Measurements from ENCODE around the gene DUOXA1. TPM values are rescaled to one million over a fixed set of nuclear protein-coding genes. Genes with fewer than 3 reads are reported as not detected.
"Not testable (repeated sequence)": the region's sequence is repeated elsewhere in the genome, so short reads cannot be mapped to it uniquely, and the experiment has no call there.

The DUOXA1 gene
- total RNA-seq, 1 experiment from 2014 or later: 0.09 TPM

DNA sequence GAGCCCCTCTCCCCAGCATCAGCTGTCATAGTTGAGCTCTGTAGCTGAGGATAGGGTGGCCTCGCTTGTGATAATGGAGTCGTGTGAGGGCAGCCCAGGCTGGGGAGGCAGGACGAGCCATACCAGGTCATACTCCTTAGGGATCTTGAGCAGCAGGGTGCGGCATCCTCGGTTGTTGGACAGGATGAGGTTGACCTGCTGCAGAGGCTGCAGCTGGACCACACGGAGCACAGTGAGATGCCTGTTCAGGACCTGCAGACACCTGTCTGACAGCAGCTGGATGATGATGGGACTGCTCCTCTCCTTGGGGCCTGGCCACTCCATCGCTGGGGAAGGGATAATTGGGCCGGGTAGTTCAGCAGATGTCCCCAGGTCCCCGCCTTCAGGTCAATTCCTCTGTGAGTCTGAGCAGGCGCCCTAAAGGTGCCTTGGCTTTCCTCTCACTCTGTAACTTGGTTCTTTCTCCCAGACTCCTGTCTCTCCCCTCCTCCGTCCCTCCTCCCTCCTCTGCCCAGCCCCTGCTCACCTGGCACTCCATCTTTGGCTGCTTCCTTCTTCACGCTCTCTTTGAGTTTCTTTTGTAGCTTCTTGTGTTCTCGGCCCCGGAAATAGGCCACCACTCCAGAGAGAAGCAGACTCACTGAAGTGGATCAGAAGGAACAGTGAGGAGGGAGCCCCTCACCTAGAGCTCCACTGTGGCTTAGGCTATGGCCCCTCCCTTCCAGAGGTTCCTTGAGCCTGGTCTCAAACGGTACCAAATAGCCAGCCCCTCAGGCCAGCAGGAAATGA lies 23.5 kb downstream of the DUOXA1 start (continued):
- TF ChIP-seq, protein P1, sequence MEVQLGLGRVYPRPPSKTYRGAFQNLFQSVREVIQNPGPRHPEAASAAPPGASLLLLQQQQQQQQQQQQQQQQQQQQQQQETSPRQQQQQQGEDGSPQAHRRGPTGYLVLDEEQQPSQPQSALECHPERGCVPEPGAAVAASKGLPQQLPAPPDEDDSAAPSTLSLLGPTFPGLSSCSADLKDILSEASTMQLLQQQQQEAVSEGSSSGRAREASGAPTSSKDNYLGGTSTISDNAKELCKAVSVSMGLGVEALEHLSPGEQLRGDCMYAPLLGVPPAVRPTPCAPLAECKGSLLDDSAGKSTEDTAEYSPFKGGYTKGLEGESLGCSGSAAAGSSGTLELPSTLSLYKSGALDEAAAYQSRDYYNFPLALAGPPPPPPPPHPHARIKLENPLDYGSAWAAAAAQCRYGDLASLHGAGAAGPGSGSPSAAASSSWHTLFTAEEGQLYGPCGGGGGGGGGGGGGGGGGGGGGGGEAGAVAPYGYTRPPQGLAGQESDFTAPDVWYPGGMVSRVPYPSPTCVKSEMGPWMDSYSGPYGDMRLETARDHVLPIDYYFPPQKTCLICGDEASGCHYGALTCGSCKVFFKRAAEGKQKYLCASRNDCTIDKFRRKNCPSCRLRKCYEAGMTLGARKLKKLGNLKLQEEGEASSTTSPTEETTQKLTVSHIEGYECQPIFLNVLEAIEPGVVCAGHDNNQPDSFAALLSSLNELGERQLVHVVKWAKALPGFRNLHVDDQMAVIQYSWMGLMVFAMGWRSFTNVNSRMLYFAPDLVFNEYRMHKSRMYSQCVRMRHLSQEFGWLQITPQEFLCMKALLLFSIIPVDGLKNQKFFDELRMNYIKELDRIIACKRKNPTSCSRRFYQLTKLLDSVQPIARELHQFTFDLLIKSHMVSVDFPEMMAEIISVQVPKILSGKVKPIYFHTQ (CRISPR knock-in tag; IDR thresholded peaks at IDR 0.05): no peak
- TF ChIP-seq ELF4 (CRISPR knock-in tag; IDR thresholded peaks at IDR 0.05; ENCODE audit: low read depth): no peak

DNA sequence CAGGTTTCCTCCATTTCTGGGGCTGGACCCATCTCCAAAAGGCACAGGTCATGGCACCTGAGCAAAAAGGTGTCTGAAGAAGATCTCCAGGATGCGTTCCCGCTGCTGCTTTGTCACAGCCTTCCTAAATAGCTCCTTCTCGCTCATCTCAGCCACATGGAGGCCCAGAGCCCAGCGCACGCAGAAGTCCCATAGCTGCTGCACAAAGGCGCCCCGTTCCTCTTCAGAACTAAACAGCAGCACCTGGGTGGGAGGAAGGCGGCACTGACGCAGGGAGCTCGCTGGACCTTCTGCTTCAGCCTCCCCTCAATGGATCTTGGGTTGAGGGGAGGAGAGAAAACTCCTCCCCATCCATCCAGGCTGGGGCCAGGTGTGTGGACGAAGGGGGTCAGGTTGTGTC lies 24.1 kb downstream of the DUOXA1 start:
- no peak overlapping the region for H3K27ac Mint-ChIP-seq
- H3K4me3 Mint-ChIP-seq: no peak overlapping the region
- ATAC-seq (no peak), DNase-seq (ENCODE audit: low spot score) (no peak)
- no peaks in the 10 kb centered on the region for H3K9me3 Mint-ChIP-seq
- H3K4me1 Mint-ChIP-seq: peaks cover 24% of the 10 kb centered on the region
- ChIA-PET POLR2A (no interaction called here), CTCF (interaction anchor here (0.7 to 2.8 kb wide), 4 partner anchors 12 to 137 kb away, joined by 3 to 28 read pairs (median 4); no protein-coding TSS in a partner anchor)
- peaks cover 33% of the 10 kb centered on the region for H3K27me3 Mint-ChIP-seq (ENCODE audit: low read depth)
- no peak for TF ChIP-seq ZBTB21 (CRISPR knock-in tag; IDR thresholded peaks at IDR 0.05; ENCODE audit: borderline replicate concordance)
- no peak for TF ChIP-seq CREM (CRISPR knock-in tag; IDR thresholded peaks at IDR 0.05)
- TF ChIP-seq, protein P2, sequence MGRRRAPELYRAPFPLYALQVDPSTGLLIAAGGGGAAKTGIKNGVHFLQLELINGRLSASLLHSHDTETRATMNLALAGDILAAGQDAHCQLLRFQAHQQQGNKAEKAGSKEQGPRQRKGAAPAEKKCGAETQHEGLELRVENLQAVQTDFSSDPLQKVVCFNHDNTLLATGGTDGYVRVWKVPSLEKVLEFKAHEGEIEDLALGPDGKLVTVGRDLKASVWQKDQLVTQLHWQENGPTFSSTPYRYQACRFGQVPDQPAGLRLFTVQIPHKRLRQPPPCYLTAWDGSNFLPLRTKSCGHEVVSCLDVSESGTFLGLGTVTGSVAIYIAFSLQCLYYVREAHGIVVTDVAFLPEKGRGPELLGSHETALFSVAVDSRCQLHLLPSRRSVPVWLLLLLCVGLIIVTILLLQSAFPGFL (CRISPR knock-in tag; IDR thresholded peaks at IDR 0.05; ENCODE audit: borderline replicate concordance): no peak
- TF ChIP-seq, protein P3, sequence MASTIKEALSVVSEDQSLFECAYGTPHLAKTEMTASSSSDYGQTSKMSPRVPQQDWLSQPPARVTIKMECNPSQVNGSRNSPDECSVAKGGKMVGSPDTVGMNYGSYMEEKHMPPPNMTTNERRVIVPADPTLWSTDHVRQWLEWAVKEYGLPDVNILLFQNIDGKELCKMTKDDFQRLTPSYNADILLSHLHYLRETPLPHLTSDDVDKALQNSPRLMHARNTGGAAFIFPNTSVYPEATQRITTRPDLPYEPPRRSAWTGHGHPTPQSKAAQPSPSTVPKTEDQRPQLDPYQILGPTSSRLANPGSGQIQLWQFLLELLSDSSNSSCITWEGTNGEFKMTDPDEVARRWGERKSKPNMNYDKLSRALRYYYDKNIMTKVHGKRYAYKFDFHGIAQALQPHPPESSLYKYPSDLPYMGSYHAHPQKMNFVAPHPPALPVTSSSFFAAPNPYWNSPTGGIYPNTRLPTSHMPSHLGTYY (CRISPR knock-in tag; IDR thresholded peaks at IDR 0.05): no peak
- TF ChIP-seq, protein P4, sequence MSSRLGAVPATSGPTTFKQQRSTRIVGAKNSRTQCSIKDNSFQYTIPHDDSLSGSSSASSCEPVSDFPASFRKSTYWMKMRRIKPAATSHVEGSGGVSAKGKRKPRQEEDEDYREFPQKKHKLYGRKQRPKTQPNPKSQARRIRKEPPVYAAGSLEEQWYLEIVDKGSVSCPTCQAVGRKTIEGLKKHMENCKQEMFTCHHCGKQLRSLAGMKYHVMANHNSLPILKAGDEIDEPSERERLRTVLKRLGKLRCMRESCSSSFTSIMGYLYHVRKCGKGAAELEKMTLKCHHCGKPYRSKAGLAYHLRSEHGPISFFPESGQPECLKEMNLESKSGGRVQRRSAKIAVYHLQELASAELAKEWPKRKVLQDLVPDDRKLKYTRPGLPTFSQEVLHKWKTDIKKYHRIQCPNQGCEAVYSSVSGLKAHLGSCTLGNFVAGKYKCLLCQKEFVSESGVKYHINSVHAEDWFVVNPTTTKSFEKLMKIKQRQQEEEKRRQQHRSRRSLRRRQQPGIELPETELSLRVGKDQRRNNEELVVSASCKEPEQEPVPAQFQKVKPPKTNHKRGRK (CRISPR knock-in tag; IDR thresholded peaks at IDR 0.05; ENCODE audit: borderline replicate concordance): no peak
- TF ChIP-seq, protein P5, sequence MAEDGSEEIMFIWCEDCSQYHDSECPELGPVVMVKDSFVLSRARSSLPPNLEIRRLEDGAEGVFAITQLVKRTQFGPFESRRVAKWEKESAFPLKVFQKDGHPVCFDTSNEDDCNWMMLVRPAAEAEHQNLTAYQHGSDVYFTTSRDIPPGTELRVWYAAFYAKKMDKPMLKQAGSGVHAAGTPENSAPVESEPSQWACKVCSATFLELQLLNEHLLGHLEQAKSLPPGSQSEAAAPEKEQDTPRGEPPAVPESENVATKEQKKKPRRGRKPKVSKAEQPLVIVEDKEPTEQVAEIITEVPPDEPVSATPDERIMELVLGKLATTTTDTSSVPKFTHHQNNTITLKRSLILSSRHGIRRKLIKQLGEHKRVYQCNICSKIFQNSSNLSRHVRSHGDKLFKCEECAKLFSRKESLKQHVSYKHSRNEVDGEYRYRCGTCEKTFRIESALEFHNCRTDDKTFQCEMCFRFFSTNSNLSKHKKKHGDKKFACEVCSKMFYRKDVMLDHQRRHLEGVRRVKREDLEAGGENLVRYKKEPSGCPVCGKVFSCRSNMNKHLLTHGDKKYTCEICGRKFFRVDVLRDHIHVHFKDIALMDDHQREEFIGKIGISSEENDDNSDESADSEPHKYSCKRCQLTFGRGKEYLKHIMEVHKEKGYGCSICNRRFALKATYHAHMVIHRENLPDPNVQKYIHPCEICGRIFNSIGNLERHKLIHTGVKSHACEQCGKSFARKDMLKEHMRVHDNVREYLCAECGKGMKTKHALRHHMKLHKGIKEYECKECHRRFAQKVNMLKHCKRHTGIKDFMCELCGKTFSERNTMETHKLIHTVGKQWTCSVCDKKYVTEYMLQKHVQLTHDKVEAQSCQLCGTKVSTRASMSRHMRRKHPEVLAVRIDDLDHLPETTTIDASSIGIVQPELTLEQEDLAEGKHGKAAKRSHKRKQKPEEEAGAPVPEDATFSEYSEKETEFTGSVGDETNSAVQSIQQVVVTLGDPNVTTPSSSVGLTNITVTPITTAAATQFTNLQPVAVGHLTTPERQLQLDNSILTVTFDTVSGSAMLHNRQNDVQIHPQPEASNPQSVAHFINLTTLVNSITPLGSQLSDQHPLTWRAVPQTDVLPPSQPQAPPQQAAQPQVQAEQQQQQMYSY (CRISPR knock-in tag; IDR thresholded peaks at IDR 0.05): no peak
- TF ChIP-seq SMAD4 (CRISPR knock-in tag; IDR thresholded peaks at IDR 0.05): no peak
- TF ChIP-seq TP53 (CRISPR knock-in tag; IDR thresholded peaks at IDR 0.05): no peak
- TF ChIP-seq, protein P6, sequence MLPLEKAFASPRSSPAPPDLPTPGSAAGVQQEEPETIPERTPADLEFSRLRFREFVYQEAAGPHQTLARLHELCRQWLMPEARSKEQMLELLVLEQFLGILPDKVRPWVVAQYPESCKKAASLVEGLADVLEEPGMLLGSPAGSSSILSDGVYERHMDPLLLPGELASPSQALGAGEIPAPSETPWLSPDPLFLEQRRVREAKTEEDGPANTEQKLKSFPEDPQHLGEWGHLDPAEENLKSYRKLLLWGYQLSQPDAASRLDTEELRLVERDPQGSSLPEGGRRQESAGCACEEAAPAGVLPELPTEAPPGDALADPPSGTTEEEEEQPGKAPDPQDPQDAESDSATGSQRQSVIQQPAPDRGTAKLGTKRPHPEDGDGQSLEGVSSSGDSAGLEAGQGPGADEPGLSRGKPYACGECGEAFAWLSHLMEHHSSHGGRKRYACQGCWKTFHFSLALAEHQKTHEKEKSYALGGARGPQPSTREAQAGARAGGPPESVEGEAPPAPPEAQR (CRISPR knock-in tag; IDR thresholded peaks at IDR 0.05): no peak
- no peaks in the 10 kb centered on the region for H3K36me3 Mint-ChIP-seq

DNA sequence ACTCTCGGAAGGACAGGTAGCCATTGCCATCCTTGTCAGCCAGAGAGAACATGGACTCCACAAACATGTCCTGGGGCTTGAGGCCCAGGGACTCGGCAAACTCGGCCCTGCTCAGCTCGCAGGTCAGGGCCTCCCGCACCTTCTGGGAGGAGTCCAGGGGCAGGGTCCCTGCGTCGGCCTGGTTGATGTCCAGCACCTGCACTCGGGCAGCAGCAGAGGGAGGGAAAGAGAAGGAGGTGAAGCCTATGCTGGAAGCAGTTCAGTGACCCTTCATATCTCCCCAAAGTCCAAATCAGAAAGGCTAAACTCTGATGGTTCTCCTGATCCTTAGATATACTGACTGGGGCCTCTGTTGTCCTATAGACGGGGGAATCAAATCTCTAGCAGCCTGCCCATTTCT lies 25.5 kb downstream of the DUOXA1 start:
- H3K27ac Mint-ChIP-seq; POLR2A ChIA-PET; ATAC-seq; H3K36me3 Mint-ChIP-seq; DNase-seq (ENCODE audit: low spot score); H3K9me3 Mint-ChIP-seq; H3K4me3 Mint-ChIP-seq: not testable (repeated sequence)
- H3K27me3 Mint-ChIP-seq (ENCODE audit: low read depth): peaks cover 22% of the 10 kb centered on the region
- H3K4me1 Mint-ChIP-seq: peaks cover 24% of the 10 kb centered on the region
- CTCF ChIA-PET: interaction anchor here (2.8 to 3.9 kb wide), 2 partner anchors 14 kb away, joined by 23 to 28 read pairs; no protein-coding TSS in a partner anchor
